NCI-H345 treated with DMSO at 0.1 percent for 48 hours (cell line): ENCODE measurements around the gene RNF10.
"Not testable (repeated sequence)": the region's sequence is repeated elsewhere in the genome, so short reads cannot be mapped to it uniquely, and the experiment has no call there.

Source experiments
- DNase-seq: peaks from one replicate; lab custom pipeline; 2025; ENCODE audit not compliant: unreplicated experiment; lab: John Stamatoyannopoulos, UW

The RNF10 gene

DNA sequence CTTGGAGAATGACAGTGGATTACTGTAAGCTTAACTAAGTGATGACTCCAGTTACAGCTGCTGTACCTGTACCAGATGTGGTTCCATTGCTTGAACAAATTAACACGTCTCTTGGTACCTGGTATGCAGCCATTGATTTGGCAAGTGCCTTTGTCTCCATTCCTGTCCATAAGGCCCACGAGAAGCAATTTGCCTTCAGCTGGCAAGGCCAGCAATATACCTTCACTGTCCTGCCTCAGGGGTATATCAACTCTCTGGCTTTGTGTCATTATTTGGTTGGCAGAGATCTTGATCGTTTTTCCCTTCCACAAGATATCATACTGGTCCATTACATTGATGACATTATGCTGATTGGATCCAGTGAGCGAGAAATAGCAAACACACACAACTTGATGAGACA is 76.4 kb downstream of the RNF10 start:
- no peak for DNase-seq

DNA sequence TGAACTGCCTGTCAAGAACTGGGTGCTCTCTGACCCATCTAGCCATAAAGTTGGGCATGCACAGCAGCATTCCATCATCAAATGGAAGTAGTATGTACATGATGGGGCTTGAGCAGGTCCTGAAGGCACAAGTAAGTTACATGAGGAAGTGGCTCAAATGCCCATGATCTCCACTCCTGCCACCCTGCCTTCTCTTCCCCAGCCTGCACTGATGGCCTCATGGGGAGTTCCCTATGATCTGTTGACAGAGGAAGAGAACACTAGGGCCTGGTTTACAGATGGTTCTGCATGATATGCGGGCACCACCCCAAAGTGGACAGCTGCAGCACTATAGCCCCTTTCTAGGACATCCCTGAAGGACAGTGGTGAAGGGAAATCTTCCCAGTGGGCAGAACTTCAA is 77.4 kb downstream of the RNF10 start:
- DNase-seq: not testable (repeated sequence)

DNA sequence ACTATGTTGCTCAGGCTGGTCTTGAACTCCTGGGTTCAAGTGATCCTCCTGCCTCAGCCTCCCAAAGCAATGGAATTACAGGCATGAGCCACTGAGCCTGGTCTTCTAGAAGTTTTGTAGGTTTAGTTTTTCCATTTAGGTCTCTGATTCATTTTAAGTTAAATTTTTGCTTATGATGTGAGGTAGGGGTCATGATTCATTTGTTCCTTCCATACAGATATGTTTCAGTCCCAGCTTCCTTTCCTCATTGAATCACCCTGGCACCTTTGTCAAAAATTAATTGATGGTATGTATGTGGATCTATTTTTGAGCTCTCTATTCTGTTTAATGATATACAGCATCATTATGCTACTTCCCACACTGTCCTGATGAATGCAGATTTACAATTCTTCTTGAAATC is 80.7 kb downstream of the RNF10 start:
- DNase-seq: no peak

DNA sequence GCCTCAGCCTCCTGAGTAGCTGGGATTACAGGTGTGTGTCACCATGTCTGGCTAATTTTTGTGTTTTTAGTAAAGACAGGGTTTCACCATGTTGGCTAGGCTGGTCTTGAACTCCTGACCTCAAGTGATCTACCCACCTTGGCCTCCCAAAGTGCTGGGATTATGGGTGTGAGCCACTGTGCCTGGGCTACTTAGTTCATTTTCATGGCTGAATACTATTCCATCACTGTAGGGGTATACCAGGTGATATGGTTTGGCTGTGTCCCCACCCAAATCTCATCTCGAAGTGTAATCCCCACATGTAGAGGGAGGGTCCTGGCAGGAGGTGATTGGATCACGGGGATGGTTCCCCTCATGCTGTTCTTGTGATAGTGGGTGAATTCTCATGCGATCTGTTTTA is 83.0 kb downstream of the RNF10 start:
- not testable (repeated sequence) for DNase-seq

DNA sequence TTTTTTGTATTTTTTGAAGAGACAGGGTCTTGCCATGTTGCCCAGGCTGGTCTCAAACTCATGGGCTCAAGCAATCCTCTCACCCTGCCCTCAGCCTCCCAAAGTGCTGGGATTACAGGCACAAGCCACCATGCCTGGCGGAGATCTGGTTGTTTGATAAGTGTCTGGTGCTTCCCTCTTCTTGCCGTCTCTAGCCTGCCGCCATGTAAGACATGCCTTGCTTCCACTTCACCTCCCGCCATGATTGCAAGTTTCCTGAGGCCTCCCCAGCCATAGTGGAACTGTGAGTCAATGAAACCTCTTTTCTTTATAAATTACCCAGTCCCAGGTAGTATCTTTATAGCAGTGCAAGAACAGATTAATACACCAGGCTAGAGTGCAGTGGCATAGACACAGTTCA is 83.6 kb downstream of the RNF10 start:
- not testable (repeated sequence) for DNase-seq

DNA sequence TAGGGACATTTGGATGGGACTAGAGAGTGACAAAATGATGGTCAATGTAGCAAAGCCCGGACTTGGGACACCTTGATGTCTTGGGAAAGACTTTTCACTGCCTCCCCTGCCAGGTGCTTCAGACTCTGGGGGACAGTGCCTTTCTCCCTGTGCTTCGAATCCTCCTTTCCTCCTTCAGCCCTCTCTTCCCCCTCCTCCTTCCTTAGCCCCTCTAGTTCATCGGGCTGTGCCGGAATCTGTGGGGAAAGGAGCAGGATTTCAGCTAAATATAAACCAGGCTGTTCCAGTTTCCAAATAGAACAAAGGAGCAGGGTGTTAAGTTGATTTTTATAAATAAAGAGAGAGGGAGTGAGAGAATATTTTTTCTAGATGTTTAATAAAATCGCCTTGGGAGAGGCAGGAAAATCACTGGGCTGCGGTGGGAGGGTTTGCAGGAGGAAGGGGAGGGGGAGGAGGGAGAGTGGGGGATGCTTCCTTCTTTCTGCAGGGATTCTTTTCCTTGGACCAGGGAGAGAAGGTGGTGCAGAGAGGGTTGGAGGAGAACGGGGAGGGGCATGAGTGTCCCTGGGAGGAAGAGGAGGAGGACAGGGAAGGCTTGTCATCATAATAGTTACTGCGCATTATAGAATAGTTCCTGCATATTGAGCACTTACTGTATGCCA is 84.9 kb downstream of the RNF10 start:
- no peak for DNase-seq

GRCh38 chr12:120620624-120621023 is 86.5 kb downstream of the RNF10 start:
- no peak for DNase-seq

- DNase-seq: no peak
These were observed 91.6 kb downstream of the RNF10 start for GRCh38 chr12:120625557-120626419.
